Type B pancreatic cell (in vitro differentiated cells): Measurements from ENCODE around the gene CFD. TPM values are rescaled to one million over a fixed set of nuclear protein-coding genes. Genes with fewer than 3 reads are reported as not detected.
"Not testable (repeated sequence)": the region's sequence is repeated elsewhere in the genome, so short reads cannot be mapped to it uniquely, and the experiment has no call there.

Experiments
- DNase-seq: peaks from one replicate; pipeline ENCODE4 v3.0.0; 2021; ENCODE audit warnings: mixed read lengths; ENCODE audit not compliant: unreplicated experiment; ENCODE audit errors: extremely low spot score
- H3K27ac Mint-ChIP-seq: 2 replicates; pipeline ENCODE4 v1.8.0; 2021; ENCODE audit warnings: mild to moderate bottlenecking, mixed read lengths
- H3K27me3 Mint-ChIP-seq: 2 replicates; pipeline ENCODE4 v1.8.0; 2021; ENCODE audit warnings: mixed read lengths
- H3K36me3 Mint-ChIP-seq: 2 replicates; pipeline ENCODE4 v1.8.0; 2021; ENCODE audit warnings: mixed read lengths
- H3K4me1 Mint-ChIP-seq: one replicate; pipeline ENCODE4 v1.8.0; 2021; ENCODE audit warnings: mixed read lengths; ENCODE audit not compliant: unreplicated experiment
- H3K4me3 Mint-ChIP-seq: 2 replicates; pipeline ENCODE4 v1.8.0; 2021; ENCODE audit warnings: mild to moderate bottlenecking, mixed read lengths
- H3K9me3 Mint-ChIP-seq: 2 replicates; pipeline ENCODE4 v1.8.0; 2021; ENCODE audit warnings: mixed read lengths
- CTCF ChIP-seq: fragments of 200-600 bp; sonication (generic); conservative IDR thresholded peaks from 2 replicates; pipeline ENCODE4 v1.5.0; 2021; ENCODE audit warnings: antibody characterized with exemption, mild to moderate bottlenecking
- total RNA-seq: library from RNA; stranded (reverse); gene quantifications from 2 replicates; pipeline ENCODE4 v1.2.1, GENCODE V29; 2021; ENCODE audit warnings: low replicate concordance

The CFD gene
- total RNA-seq, 1 donor from 2014 or later = 5.5 TPM

GRCh38 chr19:843180-843835, 16.2 kb upstream of the CFD start:
- peak; percentile 72 for DNase-seq
- H3K36me3 Mint-ChIP-seq = peaks cover 4% of the 10 kb centered on the region
- H3K4me1 Mint-ChIP-seq = peaks cover 3% of the 10 kb centered on the region
- H3K9me3 Mint-ChIP-seq = no peaks in the 10 kb centered on the region
- peaks cover 37% of the 10 kb centered on the region for H3K27me3 Mint-ChIP-seq
- peak; percentile 52 for TF ChIP-seq CTCF
- H3K4me3 Mint-ChIP-seq = no peak overlapping the region
- no peak overlapping the region for H3K27ac Mint-ChIP-seq

- no peak for DNase-seq
- Mint-ChIP-seq H3K9me3 (no peaks in the 10 kb centered on the region), H3K4me3 (peak overlapping the region; percentile 68), H3K4me1 (peaks cover 3% of the 10 kb centered on the region), H3K27me3 (peaks cover 37% of the 10 kb centered on the region), H3K36me3 (peaks cover 4% of the 10 kb centered on the region), H3K27ac (no peak overlapping the region)
- TF ChIP-seq CTCF = no peak
These were observed 15.5 kb upstream of the CFD start for GRCh38 chr19:843836-844545.

GRCh38 chr19:844546-844971, 14.9 kb upstream of the CFD start:
- H3K9me3 Mint-ChIP-seq = no peaks in the 10 kb centered on the region
- H3K27me3 Mint-ChIP-seq = peaks cover 37% of the 10 kb centered on the region
- DNase-seq = no peak
- peaks cover 4% of the 10 kb centered on the region for H3K36me3 Mint-ChIP-seq
- H3K4me1 Mint-ChIP-seq = peaks cover 3% of the 10 kb centered on the region
- peak overlapping the region; percentile 68 for H3K4me3 Mint-ChIP-seq
- TF ChIP-seq CTCF = no peak
- no peak overlapping the region for H3K27ac Mint-ChIP-seq

- no peak for TF ChIP-seq CTCF
- DNase-seq = no peak
- Mint-ChIP-seq H3K27me3 (peaks cover 37% of the 10 kb centered on the region), H3K4me1 (peaks cover 3% of the 10 kb centered on the region), H3K9me3 (no peaks in the 10 kb centered on the region), H3K27ac (no peak overlapping the region), H3K36me3 (peaks cover 4% of the 10 kb centered on the region), H3K4me3 (no peak overlapping the region)
These were observed 13.6 kb upstream of the CFD start for GRCh38 chr19:845707-846521.

- no peak for DNase-seq
- H3K27me3 Mint-ChIP-seq = peaks cover 27% of the 10 kb centered on the region
- H3K36me3 Mint-ChIP-seq = no peaks in the 10 kb centered on the region
- no peak overlapping the region for H3K27ac Mint-ChIP-seq
- no peak for TF ChIP-seq CTCF
- H3K4me1 Mint-ChIP-seq = peaks cover 3% of the 10 kb centered on the region
- H3K4me3 Mint-ChIP-seq = no peak overlapping the region
- no peaks in the 10 kb centered on the region for H3K9me3 Mint-ChIP-seq
These were observed 11.0 kb upstream of the CFD start for GRCh38 chr19:848386-848921.

GRCh38 chr19:849195-849594, 10.3 kb upstream of the CFD start:
- DNase-seq, H3K27ac Mint-ChIP-seq, H3K9me3 Mint-ChIP-seq, H3K36me3 Mint-ChIP-seq, H3K4me3 Mint-ChIP-seq, H3K4me1 Mint-ChIP-seq: not testable (repeated sequence)
- H3K27me3 Mint-ChIP-seq = peaks cover 26% of the 10 kb centered on the region
